ENCODE data around the gene ENDOD1.

Gene ENDOD1

DNA sequence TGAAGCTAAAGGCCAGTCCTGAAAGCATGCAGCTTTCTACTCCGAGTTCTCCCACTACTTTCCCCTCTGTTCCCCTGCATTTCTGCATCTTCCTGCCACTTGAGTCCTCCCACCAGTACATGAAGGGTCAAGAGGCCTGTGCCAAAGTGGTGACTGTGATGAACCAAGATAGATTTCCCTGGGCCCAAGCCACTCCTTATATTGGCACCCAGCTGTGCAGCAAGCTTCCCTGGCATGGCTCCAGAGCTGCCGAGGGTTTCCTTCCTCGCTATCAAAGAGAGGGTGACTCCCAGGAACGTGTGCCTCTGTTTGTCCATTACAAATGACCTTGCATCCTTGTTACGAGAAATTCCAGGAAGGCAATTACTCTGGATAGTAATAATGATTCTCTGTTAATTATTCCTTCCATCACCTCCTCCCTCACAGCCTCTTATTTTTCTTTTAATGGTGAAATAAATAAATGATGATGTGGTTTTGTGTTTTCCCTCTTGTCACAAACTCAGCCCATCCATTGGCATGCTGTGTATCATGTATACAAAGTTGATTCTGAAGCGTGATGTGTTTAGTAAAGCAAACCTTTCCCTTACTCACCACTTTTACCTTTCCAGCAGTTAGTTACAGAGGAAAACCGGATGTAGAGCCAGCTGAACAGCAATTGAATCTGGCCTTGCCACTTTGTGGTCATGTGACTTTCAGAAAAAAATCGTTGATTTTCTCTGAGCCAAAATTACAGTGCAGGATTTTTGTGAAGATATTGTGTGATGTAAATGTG is 14.7 kb upstream of the ENDOD1 start:
- no peaks in the 10 kb centered on the region for H3K27me3 ChIP-seq (ENCODE audit: control insufficient read depth in 5 of 5, insufficient read depth in 4 of 5, low read length in 5 of 5)
- H3K9me3 ChIP-seq (ENCODE audit: control insufficient read depth in 5 of 5, low read length in 5 of 5), result no peaks in the 10 kb centered on the region
- H3K9ac ChIP-seq (ENCODE audit: low read length in 5 of 5), result no peak overlapping the region
- H3K27ac ChIP-seq (ENCODE audit: low read depth, low read length), result no peak overlapping the region
- no peaks in the 10 kb centered on the region for H3K36me3 ChIP-seq (ENCODE audit: control insufficient read depth in 5 of 5, insufficient read depth in 5 of 5, low read length in 5 of 5)
- no peak overlapping the region for H3K4me3 ChIP-seq (ENCODE audit: low read depth in 1 of 5, low read length in 5 of 5)
- peaks cover 0 to 24% (median 17%) of the 10 kb centered on the region in 5 donors for H3K4me1 ChIP-seq (ENCODE audit: control insufficient read depth in 5 of 5, insufficient read depth in 5 of 5, low read length in 5 of 5)

DNA sequence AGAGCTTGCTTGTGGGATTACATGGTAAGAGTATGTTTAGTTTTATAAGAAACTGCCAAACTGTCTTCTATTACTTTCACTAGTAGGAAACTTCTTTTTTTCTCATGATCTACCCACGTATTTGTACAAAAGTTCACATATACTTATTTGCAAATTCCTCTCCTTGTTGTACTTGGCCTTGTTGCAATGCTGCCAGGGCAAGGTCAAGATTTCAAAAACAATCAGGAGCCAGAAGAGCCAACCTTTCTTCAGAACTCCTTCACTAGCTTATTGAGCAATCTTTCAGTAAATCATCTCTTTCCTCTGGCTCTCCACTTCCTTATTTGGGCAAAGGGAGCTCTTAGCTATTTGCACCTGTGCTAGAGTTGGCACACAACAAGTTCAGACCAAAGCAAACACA is 13.2 kb upstream of the ENDOD1 start:
- H3K36me3 ChIP-seq (ENCODE audit: control insufficient read depth in 5 of 5, insufficient read depth in 5 of 5, low read length in 5 of 5), result no peaks in the 10 kb centered on the region
- peak overlapping the region; percentile 0 for H3K27ac ChIP-seq (ENCODE audit: low read depth, low read length)
- H3K27me3 ChIP-seq (ENCODE audit: control insufficient read depth in 5 of 5, insufficient read depth in 4 of 5, low read length in 5 of 5), result no peaks in the 10 kb centered on the region
- H3K4me1 ChIP-seq (ENCODE audit: control insufficient read depth in 5 of 5, insufficient read depth in 5 of 5, low read length in 5 of 5), result peaks cover 0 to 23% (median 17%) of the 10 kb centered on the region in 5 donors
- H3K9me3 ChIP-seq (ENCODE audit: control insufficient read depth in 5 of 5, low read length in 5 of 5), result no peaks in the 10 kb centered on the region
- no peak overlapping the region for H3K9ac ChIP-seq (ENCODE audit: low read length in 5 of 5)
- H3K4me3 ChIP-seq (ENCODE audit: low read depth in 1 of 5, low read length in 5 of 5), result no peak overlapping the region

DNA sequence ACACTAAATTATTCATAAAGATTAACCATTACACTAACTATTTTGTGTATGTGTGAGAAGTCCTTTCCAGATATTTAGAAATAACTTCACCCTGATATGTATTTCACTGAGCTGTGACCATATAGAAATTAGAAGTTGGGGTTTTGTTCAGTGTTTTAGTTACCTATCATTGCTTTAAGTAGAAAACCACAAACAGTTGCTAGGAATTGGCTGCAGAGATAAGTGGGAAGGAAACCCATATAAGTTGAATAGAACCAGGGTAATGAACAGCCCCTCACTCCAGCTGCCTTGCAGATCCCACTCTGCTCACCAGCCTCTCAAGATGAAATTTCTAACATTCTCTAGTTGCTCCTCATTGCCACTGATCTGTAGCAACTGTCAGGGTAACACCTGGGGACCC is 12.7 kb upstream of the ENDOD1 start:
- no peak overlapping the region for H3K4me3 ChIP-seq (ENCODE audit: low read depth in 1 of 5, low read length in 5 of 5)
- no peak overlapping the region for H3K9ac ChIP-seq (ENCODE audit: low read length in 5 of 5)
- H3K4me1 ChIP-seq (ENCODE audit: control insufficient read depth in 5 of 5, insufficient read depth in 5 of 5, low read length in 5 of 5), result peaks cover 0 to 23% (median 17%) of the 10 kb centered on the region in 5 donors
- no peaks in the 10 kb centered on the region for H3K9me3 ChIP-seq (ENCODE audit: control insufficient read depth in 5 of 5, low read length in 5 of 5)
- H3K27me3 ChIP-seq (ENCODE audit: control insufficient read depth in 5 of 5, insufficient read depth in 4 of 5, low read length in 5 of 5), result no peaks in the 10 kb centered on the region
- H3K27ac ChIP-seq (ENCODE audit: low read depth, low read length), result no peak overlapping the region
- no peaks in the 10 kb centered on the region for H3K36me3 ChIP-seq (ENCODE audit: control insufficient read depth in 5 of 5, insufficient read depth in 5 of 5, low read length in 5 of 5)

DNA sequence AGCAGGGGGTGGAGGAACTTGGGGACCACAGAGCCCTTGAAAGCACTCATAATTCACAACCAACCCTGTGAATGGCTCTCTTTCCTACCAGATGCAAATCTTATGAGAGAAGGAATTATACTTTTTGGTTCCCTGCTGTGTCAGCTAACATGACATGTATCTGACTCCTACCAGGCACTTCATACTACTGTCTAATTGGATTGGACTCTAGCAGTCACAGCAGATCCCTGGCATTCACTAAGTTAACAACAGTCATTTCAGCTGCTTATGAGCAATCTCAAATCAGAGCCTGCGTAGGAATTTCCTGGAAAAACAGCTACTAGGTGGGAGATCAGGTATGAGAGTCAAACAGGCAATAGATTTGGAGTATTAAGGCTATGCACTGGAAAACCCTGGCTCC is 11.1 kb upstream of the ENDOD1 start:
- H3K9me3 ChIP-seq (ENCODE audit: control insufficient read depth in 5 of 5, low read length in 5 of 5), result no peaks in the 10 kb centered on the region
- no peaks in the 10 kb centered on the region for H3K27me3 ChIP-seq (ENCODE audit: control insufficient read depth in 5 of 5, insufficient read depth in 4 of 5, low read length in 5 of 5)
- H3K4me3 ChIP-seq (ENCODE audit: low read depth in 1 of 5, low read length in 5 of 5), result no peak overlapping the region
- peaks cover 0 to 23% (median 17%) of the 10 kb centered on the region in 5 donors for H3K4me1 ChIP-seq (ENCODE audit: control insufficient read depth in 5 of 5, insufficient read depth in 5 of 5, low read length in 5 of 5)
- H3K9ac ChIP-seq (ENCODE audit: low read length in 5 of 5), result no peak overlapping the region
- H3K36me3 ChIP-seq (ENCODE audit: control insufficient read depth in 5 of 5, insufficient read depth in 5 of 5, low read length in 5 of 5), result no peaks in the 10 kb centered on the region
- no peak overlapping the region for H3K27ac ChIP-seq (ENCODE audit: low read depth, low read length)

DNA sequence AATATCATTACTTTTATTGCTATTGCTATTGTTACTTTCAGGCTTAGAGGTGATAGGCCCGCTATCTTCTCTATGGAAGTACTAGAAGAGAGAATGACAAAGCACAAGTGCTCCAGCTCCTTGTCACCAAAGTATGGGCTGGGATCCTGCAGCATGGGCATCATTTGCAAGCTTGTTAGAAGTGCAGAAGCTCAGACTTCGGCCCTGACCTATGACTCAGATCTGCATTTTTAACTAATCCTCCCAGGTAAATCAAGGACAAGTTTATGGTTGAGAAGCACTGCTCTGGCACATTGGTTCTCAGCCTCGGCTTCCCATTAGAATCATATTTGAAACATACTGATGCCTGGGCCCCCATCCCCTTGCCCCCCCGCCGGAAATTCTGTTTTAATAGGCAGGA is 8.6 kb upstream of the ENDOD1 start:
- peaks cover 0 to 6% (median 5%) of the 10 kb centered on the region in 5 donors for H3K4me1 ChIP-seq (ENCODE audit: control insufficient read depth in 5 of 5, insufficient read depth in 5 of 5, low read length in 5 of 5)
- H3K27ac ChIP-seq (ENCODE audit: low read depth, low read length), result no peak overlapping the region
- no peaks in the 10 kb centered on the region for H3K9me3 ChIP-seq (ENCODE audit: control insufficient read depth in 5 of 5, low read length in 5 of 5)
- no peaks in the 10 kb centered on the region for H3K27me3 ChIP-seq (ENCODE audit: control insufficient read depth in 5 of 5, insufficient read depth in 4 of 5, low read length in 5 of 5)
- no peaks in the 10 kb centered on the region for H3K36me3 ChIP-seq (ENCODE audit: control insufficient read depth in 5 of 5, insufficient read depth in 5 of 5, low read length in 5 of 5)
- no peak overlapping the region for H3K9ac ChIP-seq (ENCODE audit: low read length in 5 of 5)
- H3K4me3 ChIP-seq (ENCODE audit: low read depth in 1 of 5, low read length in 5 of 5), result no peak overlapping the region

DNA sequence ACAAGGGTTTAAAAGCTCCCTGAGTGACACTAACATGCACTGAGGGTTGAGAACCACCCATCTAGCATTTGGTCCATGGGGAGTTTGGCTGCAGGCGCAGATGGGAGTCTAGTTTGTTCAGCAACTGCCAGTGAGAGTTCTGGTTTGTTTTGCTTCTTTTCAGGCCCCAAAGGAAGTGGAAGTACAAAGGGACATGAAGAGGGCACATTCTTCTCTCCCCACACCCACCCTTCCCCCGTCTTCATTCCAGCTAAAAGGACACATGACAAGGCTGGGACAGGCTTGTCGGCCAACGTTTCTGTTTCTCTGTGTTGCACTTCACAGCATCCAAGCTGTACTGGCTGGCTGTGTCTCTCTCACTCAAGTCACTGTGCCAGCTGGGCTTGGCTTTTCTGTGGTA is 8.2 kb upstream of the ENDOD1 start:
- Histone ChIP-seq H3K27me3 (ENCODE audit: control insufficient read depth in 5 of 5, insufficient read depth in 4 of 5, low read length in 5 of 5) (no peaks in the 10 kb centered on the region), H3K9me3 (ENCODE audit: control insufficient read depth in 5 of 5, low read length in 5 of 5) (no peaks in the 10 kb centered on the region), H3K9ac (ENCODE audit: low read length in 5 of 5) (no peak overlapping the region), H3K4me1 (ENCODE audit: control insufficient read depth in 5 of 5, insufficient read depth in 5 of 5, low read length in 5 of 5) (peaks cover 0 to 3% (median 2%) of the 10 kb centered on the region in 5 donors), H3K4me3 (ENCODE audit: low read depth in 1 of 5, low read length in 5 of 5) (no peak overlapping the region), H3K27ac (ENCODE audit: low read depth, low read length) (no peak overlapping the region), H3K36me3 (ENCODE audit: control insufficient read depth in 5 of 5, insufficient read depth in 5 of 5, low read length in 5 of 5) (no peaks in the 10 kb centered on the region)

DNA sequence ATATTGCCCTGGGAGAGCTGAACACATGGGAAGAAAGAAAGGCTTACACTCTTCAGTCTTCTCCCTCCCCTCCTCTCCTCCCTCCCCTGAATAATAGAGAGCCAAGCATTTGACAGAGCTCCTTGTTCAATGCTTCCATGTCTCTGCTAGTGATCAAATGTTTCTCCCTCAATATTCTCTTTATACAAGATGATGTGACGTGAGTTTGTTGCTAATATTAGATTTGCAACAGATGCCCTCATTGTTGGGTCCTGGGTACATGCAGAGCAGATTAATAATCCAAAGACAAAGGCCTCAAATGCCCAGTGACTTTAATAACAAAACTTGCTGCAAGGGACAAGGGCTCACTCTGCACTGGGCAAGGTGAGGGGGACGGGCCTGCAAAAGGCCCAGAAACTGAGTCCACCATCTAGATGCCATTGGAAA is 7.1 kb upstream of the ENDOD1 start:
- Histone ChIP-seq H3K4me1 (ENCODE audit: control insufficient read depth in 5 of 5, insufficient read depth in 5 of 5, low read length in 5 of 5) (no peaks in the 10 kb centered on the region), H3K9ac (ENCODE audit: low read length in 5 of 5) (no peak overlapping the region), H3K27me3 (ENCODE audit: control insufficient read depth in 5 of 5, insufficient read depth in 4 of 5, low read length in 5 of 5) (no peaks in the 10 kb centered on the region), H3K36me3 (ENCODE audit: control insufficient read depth in 5 of 5, insufficient read depth in 5 of 5, low read length in 5 of 5) (no peaks in the 10 kb centered on the region), H3K4me3 (ENCODE audit: low read depth in 1 of 5, low read length in 5 of 5) (no peak overlapping the region), H3K9me3 (ENCODE audit: control insufficient read depth in 5 of 5, low read length in 5 of 5) (no peaks in the 10 kb centered on the region), H3K27ac (ENCODE audit: low read depth, low read length) (no peak overlapping the region)

DNA sequence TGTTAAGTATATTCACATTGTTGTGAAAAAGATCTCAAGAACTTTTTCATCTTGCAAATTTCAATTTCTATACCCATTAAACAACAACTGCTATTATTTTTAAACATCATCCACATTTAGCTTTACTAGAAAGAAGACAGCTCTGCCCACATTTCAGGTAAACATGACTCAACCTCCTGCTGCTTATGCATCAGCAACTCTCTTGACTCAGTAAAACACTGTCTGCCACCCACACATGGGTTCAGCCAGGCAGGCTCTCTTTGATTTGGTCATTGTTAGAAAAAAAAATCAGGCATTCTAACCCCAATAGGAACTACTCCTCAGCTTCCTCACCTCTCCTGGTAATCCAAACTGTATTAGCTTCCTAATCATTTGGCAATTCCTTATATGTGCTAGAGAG is 5.1 kb upstream of the ENDOD1 start:
- Histone ChIP-seq H3K4me3 (ENCODE audit: low read depth in 1 of 5, low read length in 5 of 5) (no peak overlapping the region), H3K9me3 (ENCODE audit: control insufficient read depth in 5 of 5, low read length in 5 of 5) (no peaks in the 10 kb centered on the region), H3K27me3 (ENCODE audit: control insufficient read depth in 5 of 5, insufficient read depth in 4 of 5, low read length in 5 of 5) (no peaks in the 10 kb centered on the region), H3K27ac (ENCODE audit: low read depth, low read length) (no peak overlapping the region), H3K9ac (ENCODE audit: low read length in 5 of 5) (no peak overlapping the region), H3K4me1 (ENCODE audit: control insufficient read depth in 5 of 5, insufficient read depth in 5 of 5, low read length in 5 of 5) (peaks cover 0 to 7% (median 5%) of the 10 kb centered on the region in 5 donors), H3K36me3 (ENCODE audit: control insufficient read depth in 5 of 5, insufficient read depth in 5 of 5, low read length in 5 of 5) (no peaks in the 10 kb centered on the region)

DNA sequence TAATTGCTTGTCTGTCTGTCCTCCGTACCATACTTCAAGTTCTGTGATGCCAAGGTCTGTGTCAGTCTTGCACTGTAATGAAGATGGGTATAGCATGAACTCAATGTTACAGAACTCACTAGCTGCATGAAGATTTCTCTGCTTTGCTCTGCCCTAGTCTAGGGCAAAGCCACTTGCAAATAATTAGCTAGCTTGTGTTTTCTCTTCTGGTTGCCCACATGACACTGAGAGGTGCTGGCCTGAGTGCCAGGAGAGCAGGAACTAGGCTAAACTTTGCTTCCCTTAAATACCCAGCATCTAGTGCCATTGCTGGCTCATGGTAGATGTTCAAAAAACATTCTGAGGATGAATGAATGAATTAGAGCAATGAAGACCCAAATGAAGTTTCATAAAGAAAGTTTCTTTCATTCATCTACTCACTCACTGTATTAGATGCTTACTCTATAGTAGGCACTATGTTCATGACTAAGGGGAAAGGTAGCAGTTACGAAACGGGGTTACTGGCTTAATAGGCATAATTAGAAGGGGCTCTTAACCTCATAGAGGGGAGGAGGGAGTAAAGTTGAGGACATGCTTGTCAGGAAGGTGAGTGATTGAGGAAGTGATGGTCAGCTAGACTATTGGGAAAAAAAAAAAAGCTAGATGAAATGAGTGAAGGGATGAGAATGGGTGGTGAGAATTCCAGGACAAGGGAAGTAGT is 4.4 kb upstream of the ENDOD1 start:
- Histone ChIP-seq H3K4me3 (ENCODE audit: low read depth in 1 of 5, low read length in 5 of 5) (no peak overlapping the region), H3K36me3 (ENCODE audit: control insufficient read depth in 5 of 5, insufficient read depth in 5 of 5, low read length in 5 of 5) (no peaks in the 10 kb centered on the region), H3K27me3 (ENCODE audit: control insufficient read depth in 5 of 5, insufficient read depth in 4 of 5, low read length in 5 of 5) (no peaks in the 10 kb centered on the region), H3K27ac (ENCODE audit: low read depth, low read length) (no peak overlapping the region), H3K4me1 (ENCODE audit: control insufficient read depth in 5 of 5, insufficient read depth in 5 of 5, low read length in 5 of 5) (peaks cover 0 to 11% (median 10%) of the 10 kb centered on the region in 5 donors), H3K9me3 (ENCODE audit: control insufficient read depth in 5 of 5, low read length in 5 of 5) (no peaks in the 10 kb centered on the region), H3K9ac (ENCODE audit: low read length in 5 of 5) (no peak overlapping the region)

DNA sequence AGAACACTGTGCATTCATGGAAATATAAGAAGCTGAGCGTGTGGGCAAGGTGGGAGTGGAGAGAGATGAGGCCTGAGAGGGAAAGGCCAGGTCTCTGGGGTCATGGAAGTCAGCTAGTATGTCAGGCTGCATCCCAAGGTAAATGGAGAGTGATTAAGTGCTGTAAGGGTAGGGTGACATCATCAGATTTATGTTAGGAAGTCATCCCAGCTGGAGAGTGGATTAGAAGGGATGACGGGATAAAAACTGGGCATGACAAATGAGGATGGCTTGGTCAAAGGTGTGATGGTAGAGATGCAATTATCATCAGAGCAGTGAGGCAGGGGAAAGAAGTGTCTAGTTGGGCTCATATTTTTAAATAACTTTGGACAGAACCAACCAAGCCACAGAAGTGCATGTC is 3.5 kb upstream of the ENDOD1 start:
- H3K4me1 ChIP-seq (ENCODE audit: control insufficient read depth in 5 of 5, insufficient read depth in 5 of 5, low read length in 5 of 5), result peaks cover 0 to 20% (median 15%) of the 10 kb centered on the region in 5 donors
- no peak overlapping the region for H3K4me3 ChIP-seq (ENCODE audit: low read depth in 1 of 5, low read length in 5 of 5)
- no peak overlapping the region for H3K27ac ChIP-seq (ENCODE audit: low read depth, low read length)

More for the DNA sequence above, 3.5 kb upstream of the ENDOD1 start:
- Histone ChIP-seq H3K27me3 (ENCODE audit: control insufficient read depth in 5 of 5, insufficient read depth in 4 of 5, low read length in 5 of 5) (no peaks in the 10 kb centered on the region), H3K9ac (ENCODE audit: low read length in 5 of 5) (no peak overlapping the region), H3K9me3 (ENCODE audit: control insufficient read depth in 5 of 5, low read length in 5 of 5) (no peaks in the 10 kb centered on the region), H3K36me3 (ENCODE audit: control insufficient read depth in 5 of 5, insufficient read depth in 5 of 5, low read length in 5 of 5) (no peaks in the 10 kb centered on the region)

Data from subcutaneous abdominal adipose tissue (tissue), 5 donors.